H1 (cell line): ENCODE data around the gene LINC00632. TPM values are rescaled to one million over a fixed set of nuclear protein-coding genes. Genes with fewer than 3 reads are reported as not detected.

ENCODE experiments used
- CTCF ChIA-PET: fragments of 300-600 bp; sonication (Branson Sonifier 250); formaldehyde crosslinking; loops from one replicate; lab custom pipeline; 2021; ENCODE audit not compliant: partially characterized antibody; lab: Charles Lee
- POLR2A ChIA-PET: fragments of 300-600 bp; sonication (Branson Sonifier 250); formaldehyde crosslinking; loops from one replicate; lab custom pipeline; 2021; ENCODE audit warnings: inconsistent platforms; ENCODE audit not compliant: partially characterized antibody; lab: Charles Lee
- DNase-seq, 2 experiments: peaks; one replicate each; pipeline versions ENCODE4 v3.0.0 to v3.0.0-alpha.2; 2010 to 2022; ENCODE audit warnings: low spot score in 2 of 2, low read depth in 1 of 2, mixed read lengths in 1 of 2
- FAIRE-seq: peaks from 2 replicates; lab custom pipeline; 2011; peaks lifted over from hg19 to GRCh38; lab: Jason Lieb, UNC
- H2AFZ ChIP-seq: 2 replicates; pipeline ENCODE4 v1.8.1; 2012; ENCODE audit warnings: low read length, inconsistent platforms
- H2AK5ac ChIP-seq: 2 replicates; pipeline ENCODE4 v1.6.1; 2013; ENCODE audit warnings: low read depth, low read length
- H2BK120ac ChIP-seq: replicated peaks from 2 replicates; pipeline ENCODE3; 2013; ENCODE audit warnings: low read depth, low read length, inconsistent platforms
- H2BK12ac ChIP-seq: 2 replicates; pipeline ENCODE4 v1.6.1; 2013; ENCODE audit warnings: low read depth, low read length
- H2BK15ac ChIP-seq: 2 replicates; pipeline ENCODE4 v1.6.1; 2013; ENCODE audit warnings: low read length
- H2BK20ac ChIP-seq: 2 replicates; pipeline ENCODE4 v1.6.1; 2013; ENCODE audit warnings: low read length
- H2BK5ac ChIP-seq: 2 replicates; pipeline ENCODE4 v1.6.1; 2013; ENCODE audit warnings: low read depth, low read length
- H3K14ac ChIP-seq: 2 replicates; pipeline ENCODE4 v1.6.1; 2013; ENCODE audit warnings: inconsistent platforms; ENCODE audit not compliant: insufficient read length
- H3K18ac ChIP-seq: 2 replicates; pipeline ENCODE4 v1.6.1; 2013; ENCODE audit warnings: low read length; ENCODE audit errors: extremely low read depth
- H3K23ac ChIP-seq: 2 replicates; pipeline ENCODE4 v1.6.1; 2013; ENCODE audit warnings: inconsistent platforms; ENCODE audit not compliant: insufficient read length
- H3K23me2 ChIP-seq: 2 replicates; pipeline ENCODE4 v1.6.1; 2013; ENCODE audit warnings: low read depth, low read length
- H3K27ac ChIP-seq: 2 replicates; pipeline ENCODE4 v1.6.1; 2011; ENCODE audit warnings: low read depth, low read length, inconsistent platforms
- H3K27me3 ChIP-seq, 4 experiments: replicated peaks in 1 of 4; 1 replicate in 1 of 4; 2 replicates in 3 of 4; pipeline versions ENCODE4 v1.6.1 to v1.8.1; 2011 to 2013; ENCODE audit warnings: low read length in 3 of 4, mild to moderate bottlenecking in 3 of 4, inconsistent platforms in 2 of 4, mixed read lengths in 2 of 4, moderate library complexity in 1 of 4; ENCODE audit not compliant: control insufficient read depth in 3 of 4, insufficient read depth in 3 of 4; ENCODE audit errors: extremely low read depth in 1 of 4
- H3K36me3 ChIP-seq, 4 experiments: 2 replicates each; pipeline versions ENCODE4 v1.6.1 to v1.8.1; 2011 to 2013; ENCODE audit warnings: mild to moderate bottlenecking in 4 of 4, low read length in 3 of 4, moderate library complexity in 2 of 4, control low read depth in 1 of 4, inconsistent platforms in 1 of 4; ENCODE audit not compliant: insufficient read depth in 4 of 4, control insufficient read depth in 2 of 4
- H3K4ac ChIP-seq: replicated peaks from 2 replicates; pipeline ENCODE3; 2013; ENCODE audit warnings: low read length, low read depth, mixed read lengths, inconsistent platforms; ENCODE audit not compliant: insufficient read length
- H3K4me1 ChIP-seq, 4 experiments: replicated peaks in 1 of 4; 1 replicate in 1 of 4; 2 replicates in 3 of 4; pipeline versions ENCODE4 v1.6.1 to v1.8.1; 2011 to 2013; ENCODE audit warnings: low read length in 3 of 4, inconsistent platforms in 2 of 4, mixed read lengths in 1 of 4; ENCODE audit not compliant: insufficient read depth in 4 of 4, control insufficient read depth in 3 of 4
- H3K4me2 ChIP-seq, 2 experiments: 2 replicates each; pipeline versions ENCODE4 v1.6.1 to v1.8.1; 2011 to 2013; ENCODE audit warnings: low read depth in 2 of 2, low read length in 2 of 2, control low read depth in 1 of 2, inconsistent platforms in 1 of 2, mild to moderate bottlenecking in 1 of 2; ENCODE audit not compliant: insufficient read depth in 1 of 2
- H3K4me3 ChIP-seq, 4 experiments: fragments of 200-600, 300-600 bp in 1 of 4; sonication (generic), shearing (Covaris generic), sonication (Bioruptor Twin) in 1 of 4; 2 replicates each; pipeline versions ENCODE4 v1.5.1 to v1.8.1; 2011 to 2016; ENCODE audit warnings: low read length in 4 of 4, low read depth in 3 of 4, control low read depth in 2 of 4, inconsistent platforms in 2 of 4, mild to moderate bottlenecking in 2 of 4, mixed read lengths in 1 of 4, moderate library complexity in 1 of 4; ENCODE audit not compliant: insufficient read depth in 2 of 4; ENCODE audit errors: extremely low read depth in 1 of 4
- H3K56ac ChIP-seq: replicated peaks from 2 replicates; pipeline ENCODE3; 2013; ENCODE audit warnings: low read depth, mild to moderate bottlenecking, mixed read lengths, low read length, inconsistent platforms; ENCODE audit not compliant: insufficient read length
- H3K79me1 ChIP-seq: 2 replicates; pipeline ENCODE4 v1.6.1; 2013; ENCODE audit warnings: low read depth, low read length, control low read depth
- H3K79me2 ChIP-seq, 2 experiments: 2 replicates each; pipeline versions ENCODE4 v1.6.1 to v1.8.1; 2012 to 2013; ENCODE audit warnings: low read length in 2 of 2, mild to moderate bottlenecking in 2 of 2, inconsistent platforms in 1 of 2; ENCODE audit not compliant: insufficient read depth in 2 of 2, control insufficient read depth in 1 of 2
- H3K9ac ChIP-seq, 4 experiments: replicated peaks in 1 of 4; 1 replicate in 1 of 4; 2 replicates in 3 of 4; pipeline versions ENCODE4 v1.6.1 to v1.8.1; 2011 to 2013; ENCODE audit warnings: low read depth in 3 of 4, low read length in 3 of 4, control low read depth in 2 of 4, mild to moderate bottlenecking in 2 of 4, moderate library complexity in 2 of 4, inconsistent platforms in 1 of 4; ENCODE audit errors: extremely low read depth in 1 of 4
- H3K9me3 ChIP-seq, 2 experiments: 2 replicates each; pipeline versions ENCODE4 v1.6.1 to v1.8.1; 2012 to 2013; ENCODE audit warnings: mild to moderate bottlenecking in 2 of 2, moderate library complexity in 2 of 2, control low read depth in 1 of 2, inconsistent platforms in 1 of 2, low read depth in 1 of 2, low read length in 1 of 2, mixed read lengths in 1 of 2; ENCODE audit not compliant: insufficient read depth in 2 of 2
- H4K20me1 ChIP-seq, 2 experiments: replicated peaks in 1 of 2; 2 replicates each; pipeline versions ENCODE3 to v1.8.1; 2011 to 2013; ENCODE audit warnings: inconsistent platforms in 2 of 2, low read length in 2 of 2, mild to moderate bottlenecking in 1 of 2; ENCODE audit not compliant: insufficient read depth in 2 of 2, control insufficient read depth in 1 of 2
- H4K5ac ChIP-seq: 2 replicates; pipeline ENCODE4 v1.6.1; 2013; ENCODE audit warnings: low read length, low read depth, mixed read lengths, inconsistent platforms; ENCODE audit not compliant: insufficient read length
- H4K8ac ChIP-seq: 2 replicates; pipeline ENCODE4 v1.8.0; 2013; ENCODE audit warnings: mild to moderate bottlenecking, moderate library complexity, low read length, inconsistent platforms; ENCODE audit not compliant: insufficient read depth; ENCODE audit errors: extremely low read depth
- H4K91ac ChIP-seq: replicated peaks from 2 replicates; pipeline ENCODE3; 2013; ENCODE audit warnings: low read length, mixed read lengths, inconsistent platforms; ENCODE audit not compliant: insufficient read length
- BACH1 ChIP-seq: IDR thresholded peaks from 2 replicates; pipeline ENCODE4 v1.6.1; 2012; ENCODE audit warnings: low read length, improper control_type of control experiment
- CHD2 ChIP-seq: IDR thresholded peaks from 2 replicates; pipeline ENCODE4 v1.6.1; 2012; ENCODE audit warnings: low read length, improper control_type of control experiment
- CREB1 ChIP-seq: IDR thresholded peaks from 2 replicates; pipeline ENCODE4 v1.6.1; 2012; ENCODE audit warnings: inconsistent platforms
- E2F6 ChIP-seq: IDR thresholded peaks from 2 replicates; pipeline ENCODE4 v1.6.1; 2012; ENCODE audit warnings: inconsistent platforms
- HDAC6 ChIP-seq: IDR thresholded peaks from one replicate; pipeline ENCODE4 v1.7.1; 2012; ENCODE audit warnings: low read depth, mild to moderate bottlenecking, inconsistent platforms, low read length, moderate library complexity
- KDM5A ChIP-seq: fragments of 200-600 bp; IDR thresholded peaks from 2 replicates; pipeline ENCODE4 v1.7.1; 2012; ENCODE audit warnings: mild to moderate bottlenecking, low read length, inconsistent platforms, mixed read lengths
- NANOG ChIP-seq: IDR thresholded peaks from 2 replicates; pipeline ENCODE4 v1.6.1; 2011; ENCODE audit warnings: low read length, low read depth, mild to moderate bottlenecking, inconsistent platforms; ENCODE audit not compliant: insufficient read depth, poor library complexity, severe bottlenecking
- RBBP5 ChIP-seq: IDR thresholded peaks from 2 replicates; pipeline ENCODE4 v1.7.1; 2012; ENCODE audit warnings: low read depth, mild to moderate bottlenecking, inconsistent platforms, low read length, moderate library complexity, borderline replicate concordance
- RNF2 ChIP-seq: fragments of 200-900, 300-1000 bp; sonication (generic); IDR thresholded peaks from 2 replicates; pipeline ENCODE4 v1.7.1; 2016; ENCODE audit warnings: borderline replicate concordance, low read depth, mild to moderate bottlenecking, antibody characterized with exemption, low read length; ENCODE audit not compliant: poor library complexity, severe bottlenecking; ENCODE audit errors: missing control alignments
- SP1 ChIP-seq: IDR thresholded peaks from 2 replicates; pipeline ENCODE4 v1.6.1; 2011; ENCODE audit warnings: low read depth, low read length
- TEAD4 ChIP-seq: IDR thresholded peaks from 2 replicates; pipeline ENCODE4 v1.6.1; 2012; ENCODE audit warnings: low read depth, low read length, inconsistent platforms, mixed read lengths
- polyA plus RNA-seq, 7 experiments: library from polyadenylated mRNA; depleted of rRNA in 3 of 7; stranded (reverse) in 5 of 7; unstranded in 2 of 7; fragments of >200 nt in 5 of 7; fragments of 200-250 nt in 2 of 7; gene quantifications; 1 replicate in 5 of 7; 2 replicates in 1 of 7; 4 replicates in 1 of 7; pipeline versions ENCODE4 v1.2.1 to v1.2.3, GENCODE V29; 2011 to 2013; ENCODE audit warnings: missing spikeins in 2 of 7, mixed read lengths in 2 of 7
- total RNA-seq: library from RNA; stranded (reverse); fragmentation: NEBNext Ultra II Directional; extraction: Animal tissue kit (Norgen Biotek cat#: 25700); gene quantifications from 2 replicates; pipeline ENCODE4 v1.2.1, GENCODE V29; 2021
- TF ChIP-seq, protein P1 (sequence below), 3 experiments: IDR thresholded peaks; 1 replicate in 2 of 3; 2 replicates in 1 of 3; pipeline versions ENCODE4 v1.5.1 to v1.6.1; 2011; ENCODE audit warnings: low read length in 3 of 3, mild to moderate bottlenecking in 3 of 3, inconsistent platforms in 2 of 3, low read depth in 1 of 3, moderate library complexity in 1 of 3; ENCODE audit not compliant: insufficient read depth in 1 of 3; ENCODE audit errors: control extremely low read depth in 1 of 3

LINC00632 gene
- total and polyA plus RNA-seq, 2 of the 8 experiments (the other 6 are each of a cell fraction or from before 2014, with no cell fraction given) = 24.5 to 85.1 TPM

GRCh38 chrX:140744085-140744484, 34.5 kb downstream of the LINC00632 start:
- Histone ChIP-seq H2BK15ac (no peak overlapping the region), H3K14ac (no peak overlapping the region), H3K27ac (no peak overlapping the region), H3K4me2 (no peak overlapping the region), H3K79me1 (no peaks in the 10 kb centered on the region), H3K9me3 (no peaks in the 10 kb centered on the region), H3K4me1 (no peaks in the 10 kb centered on the region), H2AK5ac (no peak overlapping the region), H3K36me3 (no peaks in the 10 kb centered on the region), H3K79me2 (no peaks in the 10 kb centered on the region), H4K5ac (no peak overlapping the region), H3K9ac (no peak overlapping the region), H4K91ac (no peak overlapping the region), H4K20me1 (no peaks in the 10 kb centered on the region), H3K56ac (no peak overlapping the region), H2BK20ac (no peak overlapping the region), H3K4me3 (no peak overlapping the region), H2BK5ac (no peak overlapping the region), H3K18ac (no peak overlapping the region), H2AFZ (no peak overlapping the region), H3K23me2 (no peaks in the 10 kb centered on the region), H2BK120ac (no peak overlapping the region), H4K8ac (no peak overlapping the region), H2BK12ac (no peak overlapping the region), H3K27me3 (no peaks in the 10 kb centered on the region), H3K4ac (no peak overlapping the region), H3K23ac (no peak overlapping the region)
- no peak for DNase-seq
- ChIA-PET POLR2A (no interaction called here), CTCF (interaction anchor here (1.1 kb wide), 1 partner anchor 171 kb away, joined by 3 read pairs; no protein-coding TSS in a partner anchor)
- FAIRE-seq = no peak
- TF ChIP-seq RNF2 (no peak), CREB1 (no peak), NANOG (no peak), SP1 (no peak), KDM5A (no peak), E2F6 (no peak), CHD2 (no peak), HDAC6 (no peak), BACH1 (no peak), TEAD4 (no peak), RBBP5 (no peak)
- TF ChIP-seq, protein P1, sequence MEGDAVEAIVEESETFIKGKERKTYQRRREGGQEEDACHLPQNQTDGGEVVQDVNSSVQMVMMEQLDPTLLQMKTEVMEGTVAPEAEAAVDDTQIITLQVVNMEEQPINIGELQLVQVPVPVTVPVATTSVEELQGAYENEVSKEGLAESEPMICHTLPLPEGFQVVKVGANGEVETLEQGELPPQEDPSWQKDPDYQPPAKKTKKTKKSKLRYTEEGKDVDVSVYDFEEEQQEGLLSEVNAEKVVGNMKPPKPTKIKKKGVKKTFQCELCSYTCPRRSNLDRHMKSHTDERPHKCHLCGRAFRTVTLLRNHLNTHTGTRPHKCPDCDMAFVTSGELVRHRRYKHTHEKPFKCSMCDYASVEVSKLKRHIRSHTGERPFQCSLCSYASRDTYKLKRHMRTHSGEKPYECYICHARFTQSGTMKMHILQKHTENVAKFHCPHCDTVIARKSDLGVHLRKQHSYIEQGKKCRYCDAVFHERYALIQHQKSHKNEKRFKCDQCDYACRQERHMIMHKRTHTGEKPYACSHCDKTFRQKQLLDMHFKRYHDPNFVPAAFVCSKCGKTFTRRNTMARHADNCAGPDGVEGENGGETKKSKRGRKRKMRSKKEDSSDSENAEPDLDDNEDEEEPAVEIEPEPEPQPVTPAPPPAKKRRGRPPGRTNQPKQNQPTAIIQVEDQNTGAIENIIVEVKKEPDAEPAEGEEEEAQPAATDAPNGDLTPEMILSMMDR (IDR thresholded peaks at IDR 0.05; ENCODE audit: control extremely low read depth in 1 of 3, insufficient read depth in 1 of 3, low read depth in 1 of 3, low read length in 3 of 3) = no peak
